HEK293 (cell line): ENCODE data around the gene FRMPD2.

Experiments
- CTCF ChIA-PET: fragments of 350-600 bp; formaldehyde crosslinking; extraction: SDS; loops from one replicate; lab custom pipeline; 2021; ENCODE audit warnings: antibody characterized with exemption; lab: Yijun Ruan, JAX
- POLR2A ChIA-PET: fragments of 300-600 bp; formaldehyde crosslinking; extraction: SDS; loops from one replicate; lab custom pipeline; 2020; ENCODE audit warnings: antibody characterized with exemption, inconsistent platforms; lab: Yijun Ruan, JAX
- H3K27ac ChIP-seq: fragments of 200-500 bp; sonication (Bioruptor generic); 2 replicates; pipeline ENCODE4 v1.5.1; 2014; ENCODE audit warnings: low read depth, low read length, control low read depth, inconsistent platforms; ENCODE audit errors: extremely low read depth
- H3K36me3 ChIP-seq, 2 experiments: fragments of 200-500 bp in 1 of 2; sonication (Bioruptor generic) in 1 of 2; 1 replicate in 1 of 2; 2 replicates in 1 of 2; pipeline ENCODE4 v1.5.1; 2014 to 2017; ENCODE audit warnings: inconsistent platforms in 2 of 2, low read length in 2 of 2; ENCODE audit not compliant: control insufficient read depth in 2 of 2, insufficient read depth in 1 of 2
- H3K4me1 ChIP-seq: fragments of 200-500 bp; sonication (Bioruptor generic); 2 replicates; pipeline ENCODE4 v1.5.1; 2014; ENCODE audit warnings: mild to moderate bottlenecking, low read length, inconsistent platforms; ENCODE audit not compliant: control insufficient read depth, insufficient read depth
- H3K4me3 ChIP-seq: 2 replicates; pipeline ENCODE4 v1.5.1; 2011; ENCODE audit warnings: low read depth, mild to moderate bottlenecking, control low read depth, low read length, moderate library complexity
- H3K9me3 ChIP-seq: fragments of 200-500 bp; sonication (Bioruptor generic); 2 replicates; pipeline ENCODE4 v1.5.1; 2014; ENCODE audit warnings: low read depth, low read length, inconsistent platforms; ENCODE audit not compliant: control insufficient read depth, insufficient read depth
- BCL11A ChIP-seq: fragments of 450-650 bp; formaldehyde crosslinking; IDR thresholded peaks from 2 replicates; pipeline ENCODE4 v1.5.1; 2016; ENCODE audit warnings: low read depth, missing biosample characterization, missing genetic modification characterization
- GLIS1 ChIP-seq: fragments of 450-650 bp; formaldehyde crosslinking; IDR thresholded peaks from 2 replicates; pipeline ENCODE4 v1.5.1; 2016; ENCODE audit warnings: missing biosample characterization, missing genetic modification characterization
- IKZF3 ChIP-seq: fragments of 450-650 bp; IDR thresholded peaks from 2 replicates; pipeline ENCODE4 v1.5.0; 2018; ENCODE audit warnings: missing biosample characterization, mild to moderate bottlenecking, missing genetic modification characterization, moderate library complexity
- MZF1 ChIP-seq: fragments of 450-650 bp; formaldehyde crosslinking; IDR thresholded peaks from 2 replicates; pipeline ENCODE4 v1.5.1; 2017; ENCODE audit warnings: missing biosample characterization, missing genetic modification characterization, borderline replicate concordance
- ZBTB20 ChIP-seq: fragments of 450-650 bp; formaldehyde crosslinking; IDR thresholded peaks from 2 replicates; pipeline ENCODE4 v1.5.1; 2016; ENCODE audit warnings: missing biosample characterization, missing genetic modification characterization
- ZBTB8A ChIP-seq: fragments of 450-650 bp; formaldehyde crosslinking; IDR thresholded peaks from 2 replicates; pipeline ENCODE4 v1.5.1; 2016; ENCODE audit warnings: missing biosample characterization, missing genetic modification characterization
- ZIC2 ChIP-seq: fragments of 450-650 bp; formaldehyde crosslinking; IDR thresholded peaks from 2 replicates; pipeline ENCODE4 v1.5.1; 2016; ENCODE audit warnings: missing biosample characterization, missing genetic modification characterization
- ZNF214 ChIP-seq: fragments of 450-650 bp; formaldehyde crosslinking; IDR thresholded peaks from 2 replicates; pipeline ENCODE4 v1.5.1; 2017; ENCODE audit warnings: missing biosample characterization, mild to moderate bottlenecking, missing genetic modification characterization, borderline replicate concordance
- ZNF37A ChIP-seq: fragments of 450-650 bp; IDR thresholded peaks from 2 replicates; pipeline ENCODE4 v1.5.1; 2018; ENCODE audit warnings: missing biosample characterization, missing genetic modification characterization
- ZNF423 ChIP-seq: fragments of 450-650 bp; formaldehyde crosslinking; IDR thresholded peaks from 2 replicates; pipeline ENCODE4 v1.5.1; 2016; ENCODE audit warnings: missing biosample characterization, missing genetic modification characterization
- ZNF514 ChIP-seq: fragments of 450-650 bp; formaldehyde crosslinking; IDR thresholded peaks from 2 replicates; pipeline ENCODE4 v1.5.1; 2016; ENCODE audit warnings: missing biosample characterization, missing genetic modification characterization
- ZNF624 ChIP-seq: fragments of 450-650 bp; formaldehyde crosslinking; IDR thresholded peaks from 2 replicates; pipeline ENCODE4 v1.5.1; 2017; ENCODE audit warnings: missing biosample characterization, missing genetic modification characterization
- ZNF664 ChIP-seq: fragments of 450-650 bp; formaldehyde crosslinking; IDR thresholded peaks from 2 replicates; pipeline ENCODE4 v1.5.1; 2016; ENCODE audit warnings: missing biosample characterization, missing genetic modification characterization
- ZNF791 ChIP-seq: fragments of 450-650 bp; formaldehyde crosslinking; IDR thresholded peaks from 2 replicates; pipeline ENCODE4 v1.5.1; 2016; ENCODE audit warnings: missing biosample characterization, missing genetic modification characterization
- TF ChIP-seq, protein P1 (sequence below): fragments of 450-650 bp; formaldehyde crosslinking; IDR thresholded peaks from 2 replicates; pipeline ENCODE4 v1.5.1; 2016; ENCODE audit warnings: missing biosample characterization, missing genetic modification characterization, borderline replicate concordance
- TF ChIP-seq, protein P2 (sequence below): fragments of 450-650 bp; formaldehyde crosslinking; optimal IDR thresholded peaks from 2 replicates; pipeline ENCODE3; 2016; ENCODE audit warnings: missing biosample characterization, mild to moderate bottlenecking, missing genetic modification characterization
- TF ChIP-seq, protein P3 (sequence below): fragments of 450-650 bp; IDR thresholded peaks from 2 replicates; pipeline ENCODE4 v1.5.1; 2018; ENCODE audit warnings: missing biosample characterization, mild to moderate bottlenecking, missing genetic modification characterization
- TF ChIP-seq, protein P4 (sequence below): fragments of 450-650 bp; formaldehyde crosslinking; IDR thresholded peaks from 2 replicates; pipeline ENCODE4 v1.5.1; 2016; ENCODE audit warnings: missing biosample characterization, missing genetic modification characterization, borderline replicate concordance

FRMPD2 gene

DNA sequence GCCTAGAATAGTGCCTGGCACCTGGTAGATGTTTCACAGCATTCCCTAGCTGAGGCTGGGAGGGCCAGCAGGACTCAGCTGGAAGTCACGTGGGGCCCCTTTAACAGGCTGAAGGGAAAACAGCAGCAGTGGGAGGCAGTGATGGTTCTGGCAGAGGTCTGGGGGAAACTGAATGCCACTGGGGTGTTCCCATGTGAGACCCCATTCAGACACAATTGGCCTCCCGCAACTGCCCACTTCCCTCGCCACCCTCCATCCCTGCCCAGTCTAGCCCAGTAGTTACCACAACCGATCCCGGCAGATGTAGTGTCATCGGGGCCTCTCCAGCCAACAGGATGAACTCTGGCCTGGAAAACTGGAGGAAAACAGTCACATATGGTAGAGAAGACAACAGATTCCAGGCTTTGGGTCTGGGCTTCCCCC lies 38.3 kb downstream of the FRMPD2 start:
- ChIA-PET POLR2A (no interaction called here), CTCF (interaction anchor here (0.5 to 1.1 kb wide), 2 partner anchors 13 to 32 kb away, joined by 3 read pairs; no protein-coding TSS in a partner anchor)
- Histone ChIP-seq H3K9me3 (no peaks in the 10 kb centered on the region), H3K4me3 (no peak overlapping the region), H3K4me1 (no peaks in the 10 kb centered on the region), H3K27ac (no peak overlapping the region), H3K36me3 (no peaks in the 10 kb centered on the region)
- TF ChIP-seq ZIC2 (tag by site-specific recombination) (peak; percentile 20; the same call in 1 of the 2 replicates), ZNF37A (tag by site-specific recombination) (no peak), ZNF214 (tag by site-specific recombination) (no peak), ZNF791 (tag by site-specific recombination) (no peak), ZNF423 (tag by site-specific recombination) (no peak)
- TF ChIP-seq, protein P1, sequence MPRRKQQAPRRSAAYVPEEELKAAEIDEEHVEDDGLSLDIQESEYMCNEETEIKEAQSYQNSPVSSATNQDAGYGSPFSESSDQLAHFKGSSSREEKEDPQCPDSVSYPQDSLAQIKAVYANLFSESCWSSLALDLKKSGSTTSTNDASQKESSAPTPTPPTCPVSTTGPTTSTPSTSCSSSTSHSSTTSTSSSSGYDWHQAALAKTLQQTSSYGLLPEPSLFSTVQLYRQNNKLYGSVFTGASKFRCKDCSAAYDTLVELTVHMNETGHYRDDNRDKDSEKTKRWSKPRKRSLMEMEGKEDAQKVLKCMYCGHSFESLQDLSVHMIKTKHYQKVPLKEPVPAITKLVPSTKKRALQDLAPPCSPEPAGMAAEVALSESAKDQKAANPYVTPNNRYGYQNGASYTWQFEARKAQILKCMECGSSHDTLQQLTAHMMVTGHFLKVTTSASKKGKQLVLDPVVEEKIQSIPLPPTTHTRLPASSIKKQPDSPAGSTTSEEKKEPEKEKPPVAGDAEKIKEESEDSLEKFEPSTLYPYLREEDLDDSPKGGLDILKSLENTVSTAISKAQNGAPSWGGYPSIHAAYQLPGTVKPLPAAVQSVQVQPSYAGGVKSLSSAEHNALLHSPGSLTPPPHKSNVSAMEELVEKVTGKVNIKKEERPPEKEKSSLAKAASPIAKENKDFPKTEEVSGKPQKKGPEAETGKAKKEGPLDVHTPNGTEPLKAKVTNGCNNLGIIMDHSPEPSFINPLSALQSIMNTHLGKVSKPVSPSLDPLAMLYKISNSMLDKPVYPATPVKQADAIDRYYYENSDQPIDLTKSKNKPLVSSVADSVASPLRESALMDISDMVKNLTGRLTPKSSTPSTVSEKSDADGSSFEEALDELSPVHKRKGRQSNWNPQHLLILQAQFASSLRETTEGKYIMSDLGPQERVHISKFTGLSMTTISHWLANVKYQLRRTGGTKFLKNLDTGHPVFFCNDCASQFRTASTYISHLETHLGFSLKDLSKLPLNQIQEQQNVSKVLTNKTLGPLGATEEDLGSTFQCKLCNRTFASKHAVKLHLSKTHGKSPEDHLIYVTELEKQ, result no peak

DNA sequence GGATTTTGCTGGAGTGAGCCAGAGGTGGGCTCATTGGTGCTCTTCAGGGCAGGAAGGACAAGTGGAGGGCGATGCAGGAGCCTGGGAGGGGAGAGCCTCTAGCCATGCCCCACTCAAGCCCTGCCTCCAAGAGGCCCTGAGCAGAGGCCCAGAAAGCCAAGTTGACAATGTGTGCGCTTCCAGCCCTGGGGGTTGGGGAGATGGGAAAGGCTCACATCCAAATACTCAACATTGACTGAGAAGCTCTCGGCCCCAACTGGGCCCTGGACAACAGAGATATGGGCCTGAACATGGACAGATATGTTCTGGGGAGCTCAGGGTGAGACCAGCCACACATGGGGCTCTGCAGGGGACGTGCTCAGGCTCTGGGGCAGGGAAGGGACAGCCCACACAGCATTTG lies 39.0 kb downstream of the FRMPD2 start:
- POLR2A ChIA-PET, result no interaction called here
- CTCF ChIA-PET, result no interaction called here
- no peaks in the 10 kb centered on the region for H3K9me3 ChIP-seq
- 0 out of 2 replicates have a peak, but pooled peaks have one; percentile 12 for TF ChIP-seq GLIS1 (tag by site-specific recombination)
- TF ChIP-seq ZNF624 (tag by site-specific recombination), result no peak
- TF ChIP-seq MZF1 (tag by site-specific recombination), result no peak
- TF ChIP-seq, protein P2, sequence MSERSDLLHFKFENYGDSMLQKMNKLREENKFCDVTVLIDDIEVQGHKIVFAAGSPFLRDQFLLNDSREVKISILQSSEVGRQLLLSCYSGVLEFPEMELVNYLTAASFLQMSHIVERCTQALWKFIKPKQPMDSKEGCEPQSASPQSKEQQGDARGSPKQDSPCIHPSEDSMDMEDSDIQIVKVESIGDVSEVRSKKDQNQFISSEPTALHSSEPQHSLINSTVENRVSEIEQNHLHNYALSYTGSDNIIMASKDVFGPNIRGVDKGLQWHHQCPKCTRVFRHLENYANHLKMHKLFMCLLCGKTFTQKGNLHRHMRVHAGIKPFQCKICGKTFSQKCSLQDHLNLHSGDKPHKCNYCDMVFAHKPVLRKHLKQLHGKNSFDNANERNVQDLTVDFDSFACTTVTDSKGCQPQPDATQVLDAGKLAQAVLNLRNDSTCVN (tag by site-specific recombination), result no peak
- TF ChIP-seq BCL11A, result no peak
- H3K4me1 ChIP-seq, result no peaks in the 10 kb centered on the region
- H3K4me3 ChIP-seq, result no peak overlapping the region
- H3K27ac ChIP-seq, result no peak overlapping the region
- no peaks in the 10 kb centered on the region for H3K36me3 ChIP-seq

DNA sequence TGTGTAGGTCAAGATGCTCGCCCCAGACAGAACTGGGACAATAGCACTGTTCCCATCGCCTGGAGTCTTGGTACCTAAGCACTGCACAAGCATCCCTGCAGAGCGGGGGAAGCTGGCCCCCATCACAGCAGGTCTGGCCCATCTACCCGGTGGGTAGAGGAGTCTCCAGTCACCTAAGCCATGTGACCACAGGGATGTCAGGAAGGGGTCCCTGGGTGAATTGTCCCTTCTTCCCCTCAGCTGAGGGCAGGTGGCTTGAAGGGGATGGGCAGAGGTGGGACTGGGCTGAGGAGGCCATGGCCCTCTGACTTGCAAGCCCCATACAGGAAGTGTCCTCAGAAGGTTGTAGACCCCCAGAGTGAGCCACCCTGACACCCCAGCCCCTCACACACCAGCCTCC lies 39.7 kb downstream of the FRMPD2 start:
- POLR2A ChIA-PET, result no interaction called here
- no peaks in the 10 kb centered on the region for H3K36me3 ChIP-seq
- CTCF ChIA-PET, result no interaction called here
- no peak overlapping the region for H3K4me3 ChIP-seq
- H3K27ac ChIP-seq, result no peak overlapping the region
- no peaks in the 10 kb centered on the region for H3K4me1 ChIP-seq
- H3K9me3 ChIP-seq, result no peaks in the 10 kb centered on the region
- no peak for TF ChIP-seq IKZF3 (tag by site-specific recombination)
- TF ChIP-seq, protein P3, sequence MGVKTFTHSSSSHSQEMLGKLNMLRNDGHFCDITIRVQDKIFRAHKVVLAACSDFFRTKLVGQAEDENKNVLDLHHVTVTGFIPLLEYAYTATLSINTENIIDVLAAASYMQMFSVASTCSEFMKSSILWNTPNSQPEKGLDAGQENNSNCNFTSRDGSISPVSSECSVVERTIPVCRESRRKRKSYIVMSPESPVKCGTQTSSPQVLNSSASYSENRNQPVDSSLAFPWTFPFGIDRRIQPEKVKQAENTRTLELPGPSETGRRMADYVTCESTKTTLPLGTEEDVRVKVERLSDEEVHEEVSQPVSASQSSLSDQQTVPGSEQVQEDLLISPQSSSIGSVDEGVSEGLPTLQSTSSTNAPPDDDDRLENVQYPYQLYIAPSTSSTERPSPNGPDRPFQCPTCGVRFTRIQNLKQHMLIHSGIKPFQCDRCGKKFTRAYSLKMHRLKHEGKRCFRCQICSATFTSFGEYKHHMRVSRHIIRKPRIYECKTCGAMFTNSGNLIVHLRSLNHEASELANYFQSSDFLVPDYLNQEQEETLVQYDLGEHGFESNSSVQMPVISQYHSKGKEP (tag by site-specific recombination), result no peak
- no peak for TF ChIP-seq ZNF664 (tag by site-specific recombination)
- TF ChIP-seq, protein P4, sequence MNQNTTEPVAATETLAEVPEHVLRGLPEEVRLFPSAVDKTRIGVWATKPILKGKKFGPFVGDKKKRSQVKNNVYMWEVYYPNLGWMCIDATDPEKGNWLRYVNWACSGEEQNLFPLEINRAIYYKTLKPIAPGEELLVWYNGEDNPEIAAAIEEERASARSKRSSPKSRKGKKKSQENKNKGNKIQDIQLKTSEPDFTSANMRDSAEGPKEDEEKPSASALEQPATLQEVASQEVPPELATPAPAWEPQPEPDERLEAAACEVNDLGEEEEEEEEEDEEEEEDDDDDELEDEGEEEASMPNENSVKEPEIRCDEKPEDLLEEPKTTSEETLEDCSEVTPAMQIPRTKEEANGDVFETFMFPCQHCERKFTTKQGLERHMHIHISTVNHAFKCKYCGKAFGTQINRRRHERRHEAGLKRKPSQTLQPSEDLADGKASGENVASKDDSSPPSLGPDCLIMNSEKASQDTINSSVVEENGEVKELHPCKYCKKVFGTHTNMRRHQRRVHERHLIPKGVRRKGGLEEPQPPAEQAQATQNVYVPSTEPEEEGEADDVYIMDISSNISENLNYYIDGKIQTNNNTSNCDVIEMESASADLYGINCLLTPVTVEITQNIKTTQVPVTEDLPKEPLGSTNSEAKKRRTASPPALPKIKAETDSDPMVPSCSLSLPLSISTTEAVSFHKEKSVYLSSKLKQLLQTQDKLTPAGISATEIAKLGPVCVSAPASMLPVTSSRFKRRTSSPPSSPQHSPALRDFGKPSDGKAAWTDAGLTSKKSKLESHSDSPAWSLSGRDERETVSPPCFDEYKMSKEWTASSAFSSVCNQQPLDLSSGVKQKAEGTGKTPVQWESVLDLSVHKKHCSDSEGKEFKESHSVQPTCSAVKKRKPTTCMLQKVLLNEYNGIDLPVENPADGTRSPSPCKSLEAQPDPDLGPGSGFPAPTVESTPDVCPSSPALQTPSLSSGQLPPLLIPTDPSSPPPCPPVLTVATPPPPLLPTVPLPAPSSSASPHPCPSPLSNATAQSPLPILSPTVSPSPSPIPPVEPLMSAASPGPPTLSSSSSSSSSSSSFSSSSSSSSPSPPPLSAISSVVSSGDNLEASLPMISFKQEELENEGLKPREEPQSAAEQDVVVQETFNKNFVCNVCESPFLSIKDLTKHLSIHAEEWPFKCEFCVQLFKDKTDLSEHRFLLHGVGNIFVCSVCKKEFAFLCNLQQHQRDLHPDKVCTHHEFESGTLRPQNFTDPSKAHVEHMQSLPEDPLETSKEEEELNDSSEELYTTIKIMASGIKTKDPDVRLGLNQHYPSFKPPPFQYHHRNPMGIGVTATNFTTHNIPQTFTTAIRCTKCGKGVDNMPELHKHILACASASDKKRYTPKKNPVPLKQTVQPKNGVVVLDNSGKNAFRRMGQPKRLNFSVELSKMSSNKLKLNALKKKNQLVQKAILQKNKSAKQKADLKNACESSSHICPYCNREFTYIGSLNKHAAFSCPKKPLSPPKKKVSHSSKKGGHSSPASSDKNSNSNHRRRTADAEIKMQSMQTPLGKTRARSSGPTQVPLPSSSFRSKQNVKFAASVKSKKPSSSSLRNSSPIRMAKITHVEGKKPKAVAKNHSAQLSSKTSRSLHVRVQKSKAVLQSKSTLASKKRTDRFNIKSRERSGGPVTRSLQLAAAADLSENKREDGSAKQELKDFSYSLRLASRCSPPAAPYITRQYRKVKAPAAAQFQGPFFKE, result no peak
- no peak for TF ChIP-seq ZBTB20 (tag by site-specific recombination)
- no peak for TF ChIP-seq ZNF514 (tag by site-specific recombination)
- no peak for TF ChIP-seq ZBTB8A (tag by site-specific recombination)
